ENCODE measurements around the gene FHAD1. TPM values are rescaled to one million over a fixed set of nuclear protein-coding genes. Genes with fewer than 3 reads are reported as not detected.
"Not testable (repeated sequence)": the region's sequence is repeated elsewhere in the genome, so short reads cannot be mapped to it uniquely, and the experiment has no call there.

Gene FHAD1
- total RNA-seq, 1 donor from 2014 or later, result 0.99 TPM

- DNase-seq (ENCODE audit: low read depth), result no peak
These were observed 56.9 kb downstream of the FHAD1 start for GRCh38 chr1:15303935-15304334.

DNA sequence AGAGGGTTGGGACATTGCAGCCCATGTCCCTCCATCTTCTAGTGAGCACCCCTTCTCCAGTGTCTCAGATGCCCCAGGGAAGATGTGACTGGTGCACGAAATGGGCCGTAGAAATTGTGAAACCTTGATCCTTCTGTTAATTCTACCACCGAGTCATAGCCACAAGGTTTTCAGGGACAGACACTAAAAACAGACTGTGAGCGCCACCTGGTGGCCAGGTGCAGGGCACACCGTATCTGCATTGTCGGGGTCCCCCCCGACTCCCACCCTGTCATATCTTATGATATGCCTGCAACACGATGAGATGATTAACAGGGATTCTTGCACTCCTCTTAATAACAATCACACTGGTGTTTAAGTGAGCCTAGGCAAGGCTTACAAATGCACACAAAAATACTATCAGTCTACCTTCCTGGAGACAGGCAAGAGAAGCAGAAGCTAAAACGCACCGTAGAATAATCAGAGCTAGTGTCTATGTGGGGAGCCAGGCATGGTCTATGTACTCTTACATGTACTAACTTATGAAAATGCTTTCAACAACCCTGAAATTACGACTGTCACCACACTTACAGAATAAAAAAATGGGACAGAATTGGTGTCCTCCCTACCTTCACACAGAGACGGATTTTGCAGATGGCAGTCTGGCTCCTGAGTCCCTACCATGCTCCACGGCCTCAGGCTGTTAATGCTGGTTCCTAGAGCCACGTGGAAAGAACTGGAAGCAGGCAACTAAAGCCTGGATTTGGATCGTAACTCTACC lies 57.9 kb downstream of the FHAD1 start:
- DNase-seq (ENCODE audit: low read depth), result peak; percentile 16

DNA sequence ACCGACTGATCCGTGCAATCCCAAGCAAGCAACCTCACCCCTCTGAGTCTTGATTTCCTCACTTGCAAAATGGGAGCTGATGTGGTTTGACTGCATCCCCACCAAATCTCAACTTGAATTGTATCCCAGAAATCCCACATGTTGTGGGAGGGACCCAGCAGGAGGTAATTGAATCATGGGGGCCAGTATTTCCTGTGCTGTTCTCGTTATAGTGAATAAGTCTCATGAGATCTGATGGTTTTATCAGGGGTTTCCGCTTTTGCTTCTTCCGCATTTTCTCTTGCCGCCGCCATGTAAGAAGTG lies 58.4 kb downstream of the FHAD1 start:
- peak; percentile 43 for DNase-seq (ENCODE audit: low read depth)

- not testable (repeated sequence) for DNase-seq (ENCODE audit: low read depth)
These were observed 59.3 kb downstream of the FHAD1 start for GRCh38 chr1:15306352-15306751.

- DNase-seq (ENCODE audit: low read depth), result no peak
These were observed 61.1 kb downstream of the FHAD1 start for GRCh38 chr1:15308135-15308534.

DNA sequence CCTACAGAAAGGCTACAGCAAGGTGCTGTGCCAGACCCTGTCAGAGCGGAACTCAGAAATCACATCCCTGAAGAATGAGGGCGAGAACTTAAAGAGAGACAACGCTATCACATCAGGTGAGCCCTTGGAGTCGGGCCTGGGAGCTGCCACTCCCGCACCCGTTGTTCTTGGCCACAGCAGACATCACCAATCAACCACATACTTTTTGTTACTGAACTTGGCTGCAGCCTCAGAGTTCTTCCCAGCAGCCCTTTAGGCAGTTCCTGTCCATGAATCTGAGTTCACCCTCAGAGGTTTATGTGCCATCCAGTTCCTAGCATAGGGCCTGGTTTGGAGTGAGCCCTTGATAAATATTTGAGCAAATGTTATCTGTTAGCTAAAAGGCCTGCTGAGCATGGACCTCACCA lies 61.6 kb downstream of the FHAD1 start:
- no peak for DNase-seq (ENCODE audit: low read depth)

DNA sequence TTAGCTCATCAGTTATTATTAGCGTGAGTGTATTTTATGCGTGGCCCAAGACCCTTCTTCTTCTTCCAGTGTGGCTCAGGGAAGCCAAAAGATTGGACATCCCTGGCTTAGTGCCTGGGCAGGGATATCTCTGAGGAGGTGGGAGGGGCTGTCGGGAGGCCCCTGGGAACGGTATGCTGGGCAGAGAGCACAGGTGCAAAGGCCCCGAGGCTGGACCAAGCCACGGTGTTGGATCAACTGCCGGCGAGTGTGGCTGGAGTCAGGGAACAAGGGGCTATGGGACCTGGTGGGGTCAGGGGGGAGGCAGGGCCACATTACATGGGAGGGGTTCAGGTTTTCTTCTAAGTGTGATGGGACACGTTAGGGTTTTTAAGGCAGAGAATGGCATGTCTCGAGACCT lies 62.7 kb downstream of the FHAD1 start:
- DNase-seq (ENCODE audit: low read depth), result no peak

DNA sequence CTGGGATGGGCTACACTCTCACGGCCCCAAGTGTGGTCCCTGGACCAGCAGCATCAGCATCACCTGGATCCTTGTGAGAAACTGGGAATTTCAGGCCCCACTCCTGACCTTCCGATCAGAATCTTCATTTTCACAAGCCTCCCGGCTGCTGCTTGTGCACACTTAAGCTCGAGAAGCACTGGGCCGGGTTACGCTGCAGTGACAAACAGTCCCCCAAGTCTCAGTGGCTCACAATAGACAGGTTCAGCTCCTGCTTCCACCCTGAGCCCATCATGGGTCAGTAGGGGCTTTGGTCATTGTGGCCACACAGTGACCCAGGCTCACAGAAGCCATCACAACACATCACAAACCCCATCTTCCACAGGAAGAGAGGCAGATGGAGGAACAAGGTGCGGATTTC lies 63.5 kb downstream of the FHAD1 start:
- DNase-seq (ENCODE audit: low read depth), result no peak

DNA sequence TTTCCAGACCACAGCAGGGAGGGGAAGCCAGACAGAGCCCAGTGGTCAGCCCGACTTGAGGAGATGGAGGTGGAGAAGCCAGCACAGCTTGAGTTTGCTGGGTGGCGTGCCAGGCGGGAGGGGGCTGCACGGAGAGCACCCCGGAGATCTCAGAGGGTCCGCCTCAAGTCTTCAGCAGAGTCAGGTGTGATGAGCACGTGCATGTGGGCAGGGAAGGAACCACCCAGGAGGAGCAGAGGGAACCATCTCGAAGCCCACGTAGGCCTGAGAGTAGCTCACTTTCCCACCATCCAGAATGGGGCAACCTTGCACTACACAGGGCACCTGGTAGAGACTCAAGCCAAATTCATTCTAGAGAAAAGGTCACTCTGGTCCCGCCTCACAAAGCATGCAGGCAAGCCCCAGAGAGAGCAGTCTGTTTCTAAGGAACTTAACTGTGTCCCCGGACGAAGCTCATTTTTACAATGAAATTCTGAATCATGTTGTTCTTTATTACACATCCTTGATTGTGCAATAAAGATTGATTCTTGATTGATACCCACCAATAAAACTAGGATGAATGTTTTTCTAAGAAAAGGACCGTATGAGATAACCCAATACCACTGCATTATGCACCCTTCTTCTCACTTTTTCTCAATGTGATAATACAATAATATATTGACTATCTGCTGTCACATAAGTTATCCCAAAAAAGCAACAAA lies 64.2 kb downstream of the FHAD1 start:
- no peak for DNase-seq (ENCODE audit: low read depth)

GRCh38 chr1:15311880-15312279 lies 64.9 kb downstream of the FHAD1 start:
- peak; percentile 19 for DNase-seq (ENCODE audit: low read depth)

- DNase-seq (ENCODE audit: low read depth), result no peak
These were observed 65.8 kb downstream of the FHAD1 start for GRCh38 chr1:15312626-15313411.

DNA sequence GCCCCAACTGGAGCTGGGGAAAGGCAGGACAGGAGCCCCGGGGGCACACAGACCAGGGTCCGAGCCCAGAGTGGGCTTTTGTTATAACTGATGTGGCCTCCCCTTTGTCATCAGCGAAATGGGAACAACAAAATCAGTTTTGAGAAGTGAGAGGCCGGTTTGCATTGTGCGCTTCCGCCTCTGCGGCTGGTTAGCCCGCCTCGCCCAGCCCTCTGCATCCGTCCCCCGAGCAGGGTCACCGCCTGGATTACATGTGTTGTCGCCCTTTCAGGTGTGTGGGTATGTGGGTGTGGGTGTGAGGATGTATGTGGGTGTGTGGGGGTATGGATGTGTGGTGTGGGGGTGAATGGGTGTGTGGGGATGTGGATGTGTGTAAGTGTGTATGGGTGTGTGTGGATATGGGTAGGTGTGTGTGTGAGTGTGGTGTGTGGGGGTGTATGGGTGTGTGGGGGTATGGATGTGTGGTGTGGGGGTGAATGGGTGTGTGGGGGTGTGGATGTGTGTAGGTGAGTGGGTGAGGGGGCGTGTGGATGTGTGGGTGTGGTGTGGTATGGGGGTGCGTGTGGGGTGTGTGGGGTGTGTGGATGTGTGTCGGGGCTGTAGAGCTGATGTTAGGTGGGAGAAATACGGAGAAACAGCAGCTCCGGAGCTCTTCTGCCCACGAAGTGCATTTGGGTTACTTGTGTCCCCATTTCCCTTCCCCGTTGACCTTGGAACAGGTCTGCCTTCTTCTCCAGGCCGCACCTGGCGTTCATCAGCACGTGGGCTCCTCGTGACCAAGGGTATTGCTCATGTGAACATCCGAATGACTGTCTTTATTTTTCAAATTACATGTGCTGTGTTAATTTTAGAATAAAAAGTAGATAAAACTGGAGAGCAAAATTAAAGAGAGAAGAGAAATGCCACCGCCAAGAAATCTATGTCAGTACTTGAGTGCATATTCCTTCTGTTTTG lies 67.6 kb downstream of the FHAD1 start:
- DNase-seq (ENCODE audit: low read depth), result no peak

- no peak for DNase-seq (ENCODE audit: low read depth)
These were observed 68.8 kb downstream of the FHAD1 start for GRCh38 chr1:15315815-15316214.

DNA sequence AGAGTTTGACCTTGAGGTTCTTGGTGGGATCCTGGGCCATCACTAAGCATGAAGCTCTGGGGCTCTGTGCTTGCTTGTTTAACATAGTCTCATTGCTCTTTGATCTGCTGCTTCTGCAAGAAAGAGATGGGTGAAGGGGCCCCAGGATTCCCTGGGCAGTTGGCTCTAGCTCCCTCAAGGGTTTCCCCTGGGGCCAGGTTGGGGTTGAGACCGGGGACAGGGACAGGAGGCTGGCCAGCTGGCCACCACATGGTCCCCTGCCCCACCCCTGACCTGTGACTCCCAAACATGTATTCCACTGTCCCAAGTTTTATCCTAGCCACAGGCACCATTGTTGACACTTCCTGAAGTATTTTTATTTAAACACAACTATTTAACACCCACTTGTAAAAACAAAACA lies 69.5 kb downstream of the FHAD1 start:
- no peak for DNase-seq (ENCODE audit: low read depth)

DNA sequence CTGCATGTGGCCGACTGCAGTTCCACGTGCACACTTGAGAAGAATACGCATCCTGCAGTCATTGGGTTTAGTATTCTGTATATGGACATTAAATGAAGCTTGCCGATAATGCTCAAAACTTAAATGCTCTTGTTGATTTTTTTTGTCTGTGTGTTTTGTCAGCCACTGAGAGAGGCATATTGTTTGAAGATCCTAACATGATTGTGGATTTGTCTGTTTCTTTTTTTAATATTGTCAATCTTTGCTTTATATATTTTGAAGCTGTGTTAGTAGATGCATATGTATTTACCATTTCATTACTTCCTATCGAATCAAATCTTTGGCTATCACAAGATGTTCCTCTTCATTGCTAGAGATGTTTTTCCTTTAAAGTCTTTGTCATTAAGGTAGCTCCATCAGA lies 73.2 kb downstream of the FHAD1 start:
- no peak for DNase-seq (ENCODE audit: low read depth)

DNA sequence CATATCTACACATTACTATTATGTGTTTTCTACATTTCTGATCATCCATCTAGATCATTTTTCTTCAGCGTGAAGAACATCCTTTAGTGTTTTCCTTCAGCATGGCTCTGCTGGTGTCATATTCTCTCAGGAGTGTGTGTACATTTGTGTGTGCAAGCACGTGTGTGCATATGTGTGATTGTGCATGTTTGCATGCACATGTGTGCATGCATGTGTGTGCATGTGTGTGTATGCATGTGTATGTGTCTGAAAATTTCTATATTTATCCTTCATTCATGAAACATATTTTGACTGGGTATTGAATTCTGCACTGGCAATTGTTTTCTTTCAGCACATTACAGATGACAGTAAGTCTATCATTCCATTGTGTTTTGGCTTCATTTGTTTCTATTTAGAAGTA lies 74.6 kb downstream of the FHAD1 start:
- no peak for DNase-seq (ENCODE audit: low read depth)

- peak; percentile 60 for DNase-seq (ENCODE audit: low read depth)
These were observed 75.8 kb downstream of the FHAD1 start for GRCh38 chr1:15322648-15323350.

DNA sequence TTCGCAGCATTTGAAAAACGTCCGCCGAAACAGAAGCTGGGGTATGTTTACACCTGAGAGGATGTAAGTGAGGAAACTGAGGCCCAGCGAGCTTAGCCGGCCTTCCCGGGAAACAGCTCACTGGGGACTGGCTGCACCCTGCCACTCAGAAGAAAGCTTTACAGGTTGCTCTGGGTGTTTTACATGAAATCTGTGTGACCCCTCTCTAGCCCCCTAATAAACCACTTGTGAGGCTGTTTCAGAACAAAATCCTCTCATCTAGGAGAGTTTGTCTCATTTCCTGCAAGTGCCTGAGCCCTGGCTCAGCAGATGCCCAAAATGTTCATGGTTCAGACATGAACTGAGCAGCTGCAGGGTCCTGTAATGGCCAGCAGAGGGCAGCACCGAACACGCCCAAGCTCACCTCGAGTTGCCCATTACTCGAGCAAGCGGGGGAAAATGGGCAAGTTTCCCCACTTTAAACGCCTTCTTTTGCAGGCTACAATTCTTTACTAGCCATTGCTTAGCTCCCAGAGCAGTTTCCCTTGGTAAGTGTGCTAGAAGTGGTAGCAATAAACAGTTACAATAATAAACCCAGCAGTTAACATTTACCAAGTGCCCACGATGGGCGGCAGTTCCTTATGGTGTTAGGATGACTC lies 76.4 kb downstream of the FHAD1 start:
- peak; percentile 82 for DNase-seq (ENCODE audit: low read depth)

GRCh38 chr1:15323989-15324868 lies 77.2 kb downstream of the FHAD1 start:
- no peak for DNase-seq (ENCODE audit: low read depth)
